ENCODE data around the gene PLCH1. TPM values are rescaled to one million over a fixed set of nuclear protein-coding genes. Genes with fewer than 3 reads are reported as not detected.

Gene PLCH1
- total and polyA plus RNA-seq, 4 donors, result 0.03 to 1.0 (median 0.22) TPM

- Histone ChIP-seq H3K9ac (ENCODE audit: low read depth in 1 of 2, low read length in 2 of 2) (no peak overlapping the region), H3K9me3 (ENCODE audit: control insufficient read depth in 4 of 4, low read length in 3 of 4) (no peaks in the 10 kb centered on the region), H3K27ac (ENCODE audit: low read depth in 1 of 2, low read length in 2 of 2) (no peak overlapping the region), H3K4me1 (ENCODE audit: control insufficient read depth in 4 of 4, insufficient read depth in 4 of 4, low read length in 3 of 4) (no peaks in the 10 kb centered on the region), H3K36me3 (ENCODE audit: control insufficient read depth in 4 of 4, insufficient read depth in 3 of 4, low read depth in 1 of 4, low read length in 3 of 4) (no peaks in the 10 kb centered on the region), H3K4me3 (ENCODE audit: low read depth in 1 of 3, low read length in 3 of 3) (no peak overlapping the region), H3K27me3 (ENCODE audit: control insufficient read depth in 4 of 4, insufficient read depth in 4 of 4, low read length in 3 of 4) (no peaks in the 10 kb centered on the region)
- no peak for DNase-seq (ENCODE audit: low spot score)
- WGBS, result 71% methylated on average over 4 of the region's 4 CpGs
- TF ChIP-seq JUND (IDR thresholded peaks at IDR 0.05) (peak in 1 of 2 donors; percentile 22), GABPA (IDR thresholded peaks at IDR 0.05 in 1 of 2, conservative IDR thresholded peaks at IDR 0.05 in 1 of 2) (no peak)
Observed at GRCh38 chr3:155664925-155665695, 79.8 kb downstream of the PLCH1 start.

GRCh38 chr3:155663467-155664212 lies 81.2 kb downstream of the PLCH1 start:
- TF ChIP-seq YY1 (IDR thresholded peaks at IDR 0.05) (no peak), TAF1 (conservative IDR thresholded peaks at IDR 0.05) (no peak), SP1 (IDR thresholded peaks at IDR 0.05) (no peak), EGR1 (IDR thresholded peaks at IDR 0.05; ENCODE audit: low read depth in 2 of 2) (no peak), HNF4G (IDR thresholded peaks at IDR 0.05) (no peak), REST (IDR thresholded peaks at IDR 0.05) (no peak), FOXA2 (IDR thresholded peaks at IDR 0.05) (no peak), ZBTB33 (IDR thresholded peaks at IDR 0.05) (no peak), MAX (IDR thresholded peaks at IDR 0.05) (no peak), HNF4A (conservative IDR thresholded peaks at IDR 0.05) (no peak), RAD21 (IDR thresholded peaks at IDR 0.05) (no peak), NR2F2 (IDR thresholded peaks at IDR 0.05) (no peak), FOXA1 (IDR thresholded peaks at IDR 0.05) (no peak)
- H3K9me3 ChIP-seq (ENCODE audit: control insufficient read depth in 4 of 4, low read length in 3 of 4), result no peaks in the 10 kb centered on the region
- no peak for DNase-seq (ENCODE audit: low spot score)
- H3K27me3 ChIP-seq (ENCODE audit: control insufficient read depth in 4 of 4, insufficient read depth in 4 of 4, low read length in 3 of 4), result no peaks in the 10 kb centered on the region
- 82% methylated on average over 3 of the region's 3 CpGs for WGBS
- H3K27ac ChIP-seq (ENCODE audit: low read depth in 1 of 2, low read length in 2 of 2), result no peak overlapping the region
- H3K36me3 ChIP-seq (ENCODE audit: control insufficient read depth in 4 of 4, insufficient read depth in 3 of 4, low read depth in 1 of 4, low read length in 3 of 4), result no peaks in the 10 kb centered on the region
- H3K4me3 ChIP-seq (ENCODE audit: low read depth in 1 of 3, low read length in 3 of 3), result no peak overlapping the region
- no peaks in the 10 kb centered on the region for H3K4me1 ChIP-seq (ENCODE audit: control insufficient read depth in 4 of 4, insufficient read depth in 4 of 4, low read length in 3 of 4)
- no peak overlapping the region for H3K9ac ChIP-seq (ENCODE audit: low read depth in 1 of 2, low read length in 2 of 2)
